ENCODE data around the gene AKR1C4.
"Not testable (repeated sequence)": the region's sequence is repeated elsewhere in the genome, so short reads cannot be mapped to it uniquely, and the experiment has no call there.

The AKR1C4 gene

GRCh38 chr10:5196702-5197113 lies at the start of gene AKR1C4:
TSS of gene AKR1C4 (plus strand) at chr10:5196837. CDS start at chr10:5196868, 31 bp downstream.
- no peak for DNase-seq

GRCh38 chr10:5146920-5147254 lies 49.8 kb upstream of the AKR1C4 start:
- no peak for DNase-seq

DNA sequence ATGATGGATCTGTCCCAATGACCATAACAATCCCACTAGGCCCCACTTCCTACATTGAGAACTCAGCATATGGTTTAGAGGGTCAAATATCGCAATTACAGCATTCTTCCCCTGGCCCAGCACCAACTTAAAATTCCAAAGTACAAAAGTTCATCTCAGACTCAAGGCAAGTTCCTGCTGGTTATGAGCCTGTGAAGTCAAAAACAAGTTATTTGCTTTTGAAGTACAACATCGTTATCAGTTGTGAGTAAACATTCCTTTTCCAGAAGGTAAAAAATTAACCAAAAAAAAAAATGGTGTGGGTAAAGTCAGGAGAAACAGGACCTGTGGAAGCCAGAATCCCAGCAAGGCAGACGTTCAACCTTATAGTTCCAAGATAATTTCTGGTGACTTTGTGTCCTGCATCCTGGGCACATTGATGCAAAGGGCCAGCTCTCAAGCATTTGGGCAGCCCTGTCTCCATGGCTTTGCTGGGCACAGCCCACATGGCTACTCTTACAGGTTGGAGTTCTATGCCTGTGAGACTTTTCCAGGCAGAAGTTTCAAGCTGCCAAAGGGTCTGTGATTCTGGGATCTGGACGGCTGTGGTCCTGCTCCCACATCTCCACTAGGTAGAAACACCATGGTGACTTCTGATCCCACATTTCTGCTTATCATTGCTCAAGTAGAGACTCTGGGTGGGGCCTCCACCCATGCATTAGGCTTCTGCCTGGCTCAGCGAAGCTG lies 49.2 kb upstream of the AKR1C4 start:
- DNase-seq, result no peak

GRCh38 chr10:5147981-5148677 lies 48.5 kb upstream of the AKR1C4 start:
- no peak for DNase-seq

DNA sequence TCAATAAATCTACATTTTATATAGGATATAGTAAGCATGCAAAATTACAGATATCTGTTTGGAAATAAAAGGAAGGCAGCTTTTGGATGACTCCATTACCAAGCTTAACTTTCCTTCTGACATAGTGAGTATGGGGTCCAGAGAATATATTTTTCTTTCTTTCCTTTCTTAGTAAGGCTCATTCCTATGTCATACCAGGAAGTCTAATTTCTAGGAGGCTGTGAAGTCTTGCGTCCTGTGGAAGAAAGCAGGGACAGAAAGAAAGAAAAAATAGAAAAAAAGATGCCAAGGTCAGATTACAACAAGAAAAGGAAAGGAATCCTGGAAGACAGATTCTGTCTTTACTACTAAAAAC lies 48.0 kb upstream of the AKR1C4 start:
- DNase-seq, result no peak

GRCh38 chr10:5151076-5151475 lies 45.6 kb upstream of the AKR1C4 start:
- no peak for DNase-seq

DNA sequence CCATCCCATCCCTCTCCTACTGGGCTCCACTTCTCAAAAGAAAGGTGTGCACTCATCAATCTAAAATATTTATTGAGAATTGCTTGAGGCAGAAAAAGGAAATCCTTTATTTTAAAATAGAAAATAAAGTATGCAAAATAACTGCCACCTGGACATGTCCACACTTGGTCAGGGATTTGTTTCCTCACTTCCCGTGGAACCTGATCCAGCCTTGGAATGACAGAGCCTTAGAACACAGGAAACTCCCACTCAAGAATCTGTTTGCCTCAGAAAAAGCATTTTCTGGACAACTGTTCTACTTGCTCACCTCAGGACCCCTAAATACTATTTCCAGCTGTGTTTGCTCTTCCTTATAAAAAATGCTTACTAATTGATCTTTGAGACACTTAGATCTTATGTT lies 40.7 kb upstream of the AKR1C4 start:
- no peak for DNase-seq

- no peak for DNase-seq
Observed at GRCh38 chr10:5157501-5157900, 39.1 kb upstream of the AKR1C4 start.

- DNase-seq, result no peak
Observed at GRCh38 chr10:5159126-5159525, 37.5 kb upstream of the AKR1C4 start.

DNA sequence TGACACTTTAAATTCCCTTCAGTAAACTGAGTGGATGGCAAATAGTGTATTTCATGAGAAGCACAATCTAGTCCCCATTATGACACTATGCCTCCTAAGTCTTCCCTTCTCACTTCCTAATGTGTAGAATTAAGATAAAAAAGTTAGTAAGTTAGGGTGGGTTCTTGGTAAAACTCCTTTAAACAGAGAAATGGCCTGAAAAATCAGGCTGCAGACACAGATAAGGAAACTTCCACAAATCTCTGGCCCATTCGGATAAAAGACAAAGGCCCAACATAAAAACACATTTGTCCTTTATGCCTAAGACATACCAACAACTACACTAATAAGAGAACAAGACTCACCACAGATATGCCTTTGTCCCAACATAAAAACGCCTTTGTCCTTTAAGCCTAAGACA lies 33.1 kb upstream of the AKR1C4 start:
- no peak for DNase-seq

GRCh38 chr10:5165738-5166137 lies 30.9 kb upstream of the AKR1C4 start:
- DNase-seq, result no peak

- no peak for DNase-seq
Observed at GRCh38 chr10:5168897-5169420, 27.7 kb upstream of the AKR1C4 start.

DNA sequence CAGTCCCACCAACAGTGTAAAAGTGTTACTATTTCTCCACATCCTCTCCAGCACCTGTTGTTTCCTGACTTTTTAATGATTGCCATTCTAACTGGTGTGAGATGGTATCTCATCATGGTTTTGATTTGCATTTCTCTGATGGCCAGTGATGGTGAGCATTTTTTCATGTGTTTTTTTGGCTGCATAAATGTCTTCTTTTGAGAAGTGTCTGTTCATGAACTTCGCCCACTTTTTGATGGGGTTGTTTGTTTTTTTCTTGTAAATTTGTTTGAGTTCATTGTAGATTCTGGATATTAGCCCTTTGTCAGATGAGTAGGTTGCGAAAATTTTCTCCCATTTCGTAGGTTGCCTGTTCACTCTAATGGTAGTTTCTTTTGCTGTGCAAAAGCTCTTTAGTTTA lies 21.1 kb upstream of the AKR1C4 start:
- not testable (repeated sequence) for DNase-seq

GRCh38 chr10:5180503-5180902 lies 16.1 kb upstream of the AKR1C4 start:
- DNase-seq, result not testable (repeated sequence)

DNA sequence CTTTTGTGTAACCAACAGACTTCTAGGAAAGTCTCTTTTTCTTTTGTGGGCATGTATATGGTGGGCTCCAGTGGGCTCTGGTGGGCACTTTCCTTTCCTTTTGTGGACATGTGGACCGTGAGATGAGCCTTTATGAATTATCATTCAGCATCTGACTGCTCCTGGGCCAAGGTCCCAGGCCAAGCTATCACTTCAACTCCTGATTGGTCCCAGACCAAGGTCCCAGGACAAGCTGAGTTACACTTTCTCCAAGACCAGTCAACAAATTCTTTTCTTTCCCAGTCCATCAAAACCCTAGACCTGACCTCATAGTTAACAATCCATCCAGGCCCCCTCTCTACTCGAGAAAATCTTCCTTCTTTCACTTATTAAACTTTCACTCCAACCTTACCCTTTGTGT lies 12.7 kb upstream of the AKR1C4 start:
- DNase-seq, result no peak

DNA sequence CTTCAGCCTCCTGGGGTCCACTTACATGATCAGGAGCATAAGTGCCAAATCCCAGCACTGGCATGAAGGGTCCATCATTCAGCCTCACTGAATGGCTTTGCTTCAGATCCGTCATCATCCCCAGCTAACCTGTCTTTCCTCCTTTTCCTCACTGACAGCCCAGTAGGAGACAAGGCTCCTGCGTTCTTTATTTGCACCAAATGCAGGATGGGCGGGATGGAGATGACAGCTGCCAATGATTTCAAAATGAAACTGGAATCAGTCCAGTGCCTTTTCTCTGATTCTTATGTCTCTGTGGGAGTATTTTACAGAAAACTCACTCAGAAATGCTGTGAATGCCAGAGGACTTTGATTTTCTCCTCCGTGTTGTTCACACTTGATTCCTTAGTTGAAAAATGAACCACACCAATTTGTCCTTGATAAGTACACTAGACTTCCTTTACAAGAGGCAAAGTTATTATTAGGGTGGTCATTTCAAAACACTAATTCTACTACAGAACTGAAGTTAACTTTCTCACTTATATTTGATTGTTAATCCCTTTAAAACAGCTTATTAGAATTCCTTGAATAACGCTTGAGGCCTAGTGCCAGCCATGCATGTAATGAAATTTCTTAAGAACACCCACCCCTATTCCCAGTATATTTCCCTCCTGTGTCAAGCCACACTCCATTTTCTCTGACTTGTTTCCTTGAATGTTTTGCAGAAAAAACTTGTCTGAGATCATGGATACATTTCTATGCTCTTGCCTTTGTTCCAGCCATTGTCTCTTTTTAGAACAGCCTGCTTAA lies 11.5 kb upstream of the AKR1C4 start, which contains the start of gene AKR1C8:
AKR1C8 (minus strand) TSS at position 164 of the 789 bp plus-strand sequence; CDS start at position 118, 46 bp downstream.
- DNase-seq, result no peak

DNA sequence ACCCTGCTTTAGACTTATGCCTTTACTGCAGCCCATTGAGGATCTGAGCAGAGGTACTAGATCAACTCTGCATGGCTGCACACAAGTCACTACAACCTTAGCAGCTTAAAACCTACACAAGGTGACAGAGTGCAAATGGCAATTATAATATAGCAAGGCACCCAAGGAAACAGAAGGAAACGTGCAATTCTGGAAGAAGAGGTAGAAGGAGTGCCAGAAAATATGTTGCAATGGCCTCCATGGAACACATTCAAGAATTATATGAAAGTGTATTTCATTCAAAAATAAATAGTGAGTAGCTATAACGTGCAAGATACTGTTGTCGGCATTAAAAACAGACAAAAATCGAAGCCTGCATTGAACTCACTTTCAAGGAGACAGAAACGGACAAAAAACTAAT lies 8.8 kb upstream of the AKR1C4 start:
- DNase-seq, result no peak

GRCh38 chr10:5188358-5188757 lies 8.3 kb upstream of the AKR1C4 start:
- no peak for DNase-seq

GRCh38 chr10:5194431-5194830 lies 2.2 kb upstream of the AKR1C4 start:
- DNase-seq, result no peak

GRCh38 chr10:5195727-5196374 lies 786 bp upstream of the AKR1C4 start:
- DNase-seq, result no peak

DNA sequence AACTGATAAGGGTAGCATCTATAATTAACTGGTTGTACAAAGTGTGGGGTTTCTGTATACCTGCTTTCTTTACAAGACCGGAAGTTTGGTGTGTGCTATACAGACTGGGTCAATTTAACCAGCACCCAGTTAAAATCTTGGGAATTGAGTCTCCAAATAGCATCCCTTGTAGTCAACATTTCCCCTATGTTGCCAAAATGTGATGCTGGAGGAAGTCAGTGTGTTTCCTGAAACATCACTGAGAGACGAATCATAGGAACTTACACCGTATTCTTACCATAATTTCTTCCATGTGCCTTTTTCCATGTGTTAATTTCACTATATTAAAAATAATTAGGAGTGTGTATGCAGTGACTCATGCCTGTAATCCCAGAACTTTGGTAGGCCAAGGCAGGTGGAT lies 1.7 kb downstream of the AKR1C4 start:
- no peak for DNase-seq

DNA sequence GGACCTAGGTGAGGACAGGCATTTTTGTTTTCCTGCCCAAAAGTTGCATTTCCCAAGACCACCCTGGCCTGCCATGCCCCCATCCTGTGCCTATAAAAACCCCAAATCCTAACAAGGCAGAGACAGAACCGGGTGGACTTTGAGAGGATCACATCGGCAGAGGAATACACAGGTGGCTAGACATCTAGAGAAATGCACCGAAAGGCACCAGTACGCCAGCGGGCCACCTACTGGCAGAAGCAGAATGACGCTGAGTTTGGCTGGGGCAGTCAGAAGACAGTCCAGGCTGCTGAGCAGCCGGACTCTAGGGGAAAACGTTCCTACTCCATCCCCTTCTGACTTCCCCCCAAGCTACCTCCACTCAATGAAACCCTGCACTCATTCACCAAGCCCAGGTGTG lies 2.8 kb downstream of the AKR1C4 start:
- DNase-seq, result no peak

DNA sequence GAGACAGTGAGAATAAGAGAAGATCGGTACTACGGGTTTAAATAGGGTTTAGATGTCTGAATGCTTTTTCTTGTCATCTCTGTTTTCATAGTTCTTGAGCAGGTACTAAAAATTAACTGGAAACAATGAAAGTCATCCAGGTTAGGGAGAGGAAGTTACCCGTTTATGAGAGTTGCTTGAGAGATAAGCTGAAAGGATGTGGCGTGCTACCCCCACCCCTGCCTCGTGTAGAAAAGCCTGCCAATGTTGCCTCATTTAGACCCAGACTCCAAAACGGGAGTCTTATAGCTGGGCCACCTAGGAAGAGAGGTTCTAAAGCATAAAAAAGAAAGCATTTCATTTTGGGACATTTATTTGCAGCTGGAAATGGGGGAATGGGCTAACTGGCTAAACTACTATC lies 10.2 kb downstream of the AKR1C4 start:
- no peak for DNase-seq
